ENCODE data around the gene ZNF92.

DNA sequence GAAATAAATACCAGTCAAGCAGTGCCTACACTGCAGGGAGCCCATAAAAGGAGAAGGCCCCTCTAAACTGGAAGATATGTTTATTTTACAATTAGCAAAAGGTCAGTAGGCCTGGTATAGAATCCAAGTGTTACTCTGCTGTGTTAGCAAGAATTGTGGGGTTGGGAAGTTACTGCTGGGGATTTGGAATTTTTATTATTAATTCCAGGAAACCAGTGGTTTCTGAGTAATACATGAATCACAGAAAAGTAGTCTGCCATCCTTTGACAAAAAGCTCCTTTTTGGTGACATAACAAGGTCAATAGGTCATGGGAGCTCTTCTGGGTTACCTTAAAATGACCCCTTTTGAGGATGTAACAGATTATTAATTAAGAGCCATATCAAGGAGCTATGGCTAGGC lies 67.4 kb downstream of the ZNF92 start:
- TF ChIP-seq, protein P1, sequence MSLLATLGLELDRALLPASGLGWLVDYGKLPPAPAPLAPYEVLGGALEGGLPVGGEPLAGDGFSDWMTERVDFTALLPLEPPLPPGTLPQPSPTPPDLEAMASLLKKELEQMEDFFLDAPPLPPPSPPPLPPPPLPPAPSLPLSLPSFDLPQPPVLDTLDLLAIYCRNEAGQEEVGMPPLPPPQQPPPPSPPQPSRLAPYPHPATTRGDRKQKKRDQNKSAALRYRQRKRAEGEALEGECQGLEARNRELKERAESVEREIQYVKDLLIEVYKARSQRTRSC (CRISPR knock-in tag; IDR thresholded peaks at IDR 0.05; ENCODE audit: low read depth) = no peak
- TF ChIP-seq, protein P2, sequence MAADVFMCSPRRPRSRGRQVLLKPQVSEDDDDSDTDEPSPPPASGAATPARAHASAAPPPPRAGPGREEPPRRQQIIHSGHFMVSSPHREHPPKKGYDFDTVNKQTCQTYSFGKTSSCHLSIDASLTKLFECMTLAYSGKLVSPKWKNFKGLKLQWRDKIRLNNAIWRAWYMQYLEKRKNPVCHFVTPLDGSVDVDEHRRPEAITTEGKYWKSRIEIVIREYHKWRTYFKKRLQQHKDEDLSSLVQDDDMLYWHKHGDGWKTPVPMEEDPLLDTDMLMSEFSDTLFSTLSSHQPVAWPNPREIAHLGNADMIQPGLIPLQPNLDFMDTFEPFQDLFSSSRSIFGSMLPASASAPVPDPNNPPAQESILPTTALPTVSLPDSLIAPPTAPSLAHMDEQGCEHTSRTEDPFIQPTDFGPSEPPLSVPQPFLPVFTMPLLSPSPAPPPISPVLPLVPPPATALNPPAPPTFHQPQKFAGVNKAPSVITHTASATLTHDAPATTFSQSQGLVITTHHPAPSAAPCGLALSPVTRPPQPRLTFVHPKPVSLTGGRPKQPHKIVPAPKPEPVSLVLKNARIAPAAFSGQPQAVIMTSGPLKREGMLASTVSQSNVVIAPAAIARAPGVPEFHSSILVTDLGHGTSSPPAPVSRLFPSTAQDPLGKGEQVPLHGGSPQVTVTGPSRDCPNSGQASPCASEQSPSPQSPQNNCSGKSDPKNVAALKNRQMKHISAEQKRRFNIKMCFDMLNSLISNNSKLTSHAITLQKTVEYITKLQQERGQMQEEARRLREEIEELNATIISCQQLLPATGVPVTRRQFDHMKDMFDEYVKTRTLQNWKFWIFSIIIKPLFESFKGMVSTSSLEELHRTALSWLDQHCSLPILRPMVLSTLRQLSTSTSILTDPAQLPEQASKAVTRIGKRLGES (CRISPR knock-in tag; IDR thresholded peaks at IDR 0.05; ENCODE audit: borderline replicate concordance) = no peak
- TF ChIP-seq, protein P3, sequence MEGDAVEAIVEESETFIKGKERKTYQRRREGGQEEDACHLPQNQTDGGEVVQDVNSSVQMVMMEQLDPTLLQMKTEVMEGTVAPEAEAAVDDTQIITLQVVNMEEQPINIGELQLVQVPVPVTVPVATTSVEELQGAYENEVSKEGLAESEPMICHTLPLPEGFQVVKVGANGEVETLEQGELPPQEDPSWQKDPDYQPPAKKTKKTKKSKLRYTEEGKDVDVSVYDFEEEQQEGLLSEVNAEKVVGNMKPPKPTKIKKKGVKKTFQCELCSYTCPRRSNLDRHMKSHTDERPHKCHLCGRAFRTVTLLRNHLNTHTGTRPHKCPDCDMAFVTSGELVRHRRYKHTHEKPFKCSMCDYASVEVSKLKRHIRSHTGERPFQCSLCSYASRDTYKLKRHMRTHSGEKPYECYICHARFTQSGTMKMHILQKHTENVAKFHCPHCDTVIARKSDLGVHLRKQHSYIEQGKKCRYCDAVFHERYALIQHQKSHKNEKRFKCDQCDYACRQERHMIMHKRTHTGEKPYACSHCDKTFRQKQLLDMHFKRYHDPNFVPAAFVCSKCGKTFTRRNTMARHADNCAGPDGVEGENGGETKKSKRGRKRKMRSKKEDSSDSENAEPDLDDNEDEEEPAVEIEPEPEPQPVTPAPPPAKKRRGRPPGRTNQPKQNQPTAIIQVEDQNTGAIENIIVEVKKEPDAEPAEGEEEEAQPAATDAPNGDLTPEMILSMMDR (CRISPR knock-in tag; IDR thresholded peaks at IDR 0.05) = no peak
